Measurements from ENCODE around the gene IFI16. TPM values are rescaled to one million over a fixed set of nuclear protein-coding genes. Genes with fewer than 3 reads are reported as not detected.
"Not testable (repeated sequence)": the region's sequence is repeated elsewhere in the genome, so short reads cannot be mapped to it uniquely, and the experiment has no call there.

Gene IFI16
- total and polyA plus RNA-seq, 7 donors: 9.6 to 29.4 (median 14.0) TPM

GRCh38 chr1:159025043-159025442 lies 15.3 kb downstream of the IFI16 start:
- no peak overlapping the region for H3K27ac ChIP-seq
- no peaks in the 10 kb centered on the region for H3K9me3 ChIP-seq
- 93 to 95% (median 94%) methylated on average over 7 of the region's 7 CpGs for WGBS, 3 donors
- H3K4me3 ChIP-seq: no peak overlapping the region
- ATAC-seq: no peak
- no peak for TF ChIP-seq CTCF (IDR thresholded peaks at IDR 0.05)
- DNase-seq: no peak
- intact Hi-C loops (cut with DNase I): no loop called here
- peaks cover 4% of the 10 kb centered on the region for H3K4me1 ChIP-seq
- H3K36me3 ChIP-seq (ENCODE audit: insufficient read depth in 1 of 2, low read depth in 1 of 2): peaks cover 0 to 14% of the 10 kb centered on the region in 2 donors
- H3K27me3 ChIP-seq (ENCODE audit: insufficient read depth in 3 of 3, low read length in 2 of 3): no peaks in the 10 kb centered on the region

DNA sequence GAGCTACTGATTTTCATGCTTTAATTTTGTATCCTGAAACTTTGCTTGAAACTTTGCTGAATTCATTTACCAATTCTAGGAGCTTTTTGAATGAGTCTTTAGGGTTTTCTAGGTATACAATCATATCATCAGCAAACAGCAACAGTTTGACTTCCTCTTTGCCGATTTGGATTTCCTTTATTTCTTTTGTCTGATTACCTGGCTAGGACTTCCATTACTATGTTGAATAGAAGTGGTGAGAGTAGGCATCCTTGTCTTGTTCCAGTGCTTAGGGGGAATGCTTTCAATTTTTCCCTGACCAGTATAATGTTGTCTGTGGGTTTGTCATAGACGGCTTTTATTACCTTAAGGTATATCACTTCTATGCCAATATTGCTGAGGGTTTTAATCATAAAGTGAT lies 17.1 kb downstream of the IFI16 start:
- H3K27me3 ChIP-seq (ENCODE audit: insufficient read depth in 3 of 3, low read length in 2 of 3); DNase-seq; H3K36me3 ChIP-seq (ENCODE audit: insufficient read depth in 1 of 2, low read depth in 1 of 2); intact Hi-C loops (cut with DNase I); H3K9me3 ChIP-seq; H3K4me1 ChIP-seq; ATAC-seq; H3K4me3 ChIP-seq; H3K27ac ChIP-seq: not testable (repeated sequence)
- WGBS, 3 donors: 72 to 86% (median 81%) methylated on average over 2 of the region's 2 CpGs

DNA sequence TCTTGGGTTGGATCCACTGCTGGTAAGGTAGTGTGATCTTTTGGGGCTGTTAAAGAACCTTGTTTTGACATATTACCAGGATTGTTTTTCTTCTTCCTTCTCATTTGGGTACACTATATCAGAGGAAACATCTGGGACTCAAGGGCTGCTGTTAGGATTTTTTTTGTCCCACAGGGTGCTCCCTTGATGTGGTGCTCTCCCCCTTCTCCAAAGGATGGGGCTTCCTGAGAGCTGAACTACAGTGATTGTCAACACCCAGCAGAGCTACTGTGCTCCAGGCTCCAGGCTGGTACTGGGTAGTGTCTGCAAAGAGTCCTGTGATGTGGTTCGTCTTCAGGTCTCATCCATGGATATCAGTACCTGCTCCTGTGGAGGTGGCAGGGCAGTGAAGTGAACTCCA lies 20.6 kb downstream of the IFI16 start:
- intact Hi-C loops (cut with DNase I): no loop called here
- Histone ChIP-seq H3K27ac (no peak overlapping the region), H3K36me3 (ENCODE audit: insufficient read depth in 1 of 2, low read depth in 1 of 2) (peaks cover 0 to 30% of the 10 kb centered on the region in 2 donors), H3K27me3 (ENCODE audit: insufficient read depth in 3 of 3, low read length in 2 of 3) (no peaks in the 10 kb centered on the region), H3K4me3 (no peak overlapping the region), H3K4me1 (peaks cover 2% of the 10 kb centered on the region), H3K9me3 (no peaks in the 10 kb centered on the region)
- TF ChIP-seq CTCF (IDR thresholded peaks at IDR 0.05): no peak
- 84 to 100% (median 87%) methylated on average over 1 of the region's 1 CpG for WGBS, 3 donors
- no peak for ATAC-seq
- no peak for DNase-seq

DNA sequence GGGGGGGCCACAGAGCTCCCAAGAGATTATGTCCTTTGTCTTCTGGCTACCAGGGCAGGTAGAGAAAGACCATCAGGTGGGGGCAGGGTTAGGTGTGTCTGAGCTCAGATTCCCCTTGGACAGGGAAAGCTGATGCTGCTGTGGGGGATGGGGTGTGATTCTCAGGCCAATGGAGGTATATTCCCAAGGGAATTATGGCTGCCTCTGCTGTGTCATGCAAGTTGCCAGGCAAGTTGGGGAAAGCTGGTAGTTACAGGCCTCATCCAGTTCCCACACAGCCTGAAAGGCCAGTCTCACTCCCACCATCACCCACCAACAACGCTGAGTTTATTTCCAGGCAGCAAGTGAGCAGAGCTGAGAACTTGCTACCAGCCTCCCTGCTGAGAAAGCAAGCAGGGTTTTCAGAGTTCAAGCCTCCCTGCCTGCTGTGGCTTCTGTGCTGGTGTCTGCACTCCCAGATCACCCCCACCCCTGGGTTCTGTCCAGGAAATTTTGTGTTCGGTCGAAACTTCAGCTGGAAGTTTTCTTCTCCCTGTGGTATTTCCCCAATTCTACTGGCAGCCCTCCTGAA lies 21.3 kb downstream of the IFI16 start:
- H3K27me3 ChIP-seq (ENCODE audit: insufficient read depth in 3 of 3, low read length in 2 of 3): no peaks in the 10 kb centered on the region
- 50 to 55% (median 54%) methylated on average over 3 of the region's 3 CpGs for WGBS, 3 donors
- H3K9me3 ChIP-seq: no peaks in the 10 kb centered on the region
- DNase-seq: no peak
- no peak overlapping the region for H3K27ac ChIP-seq
- H3K36me3 ChIP-seq (ENCODE audit: insufficient read depth in 1 of 2, low read depth in 1 of 2): peaks cover 0 to 35% of the 10 kb centered on the region in 2 donors
- ATAC-seq: no peak
- intact Hi-C loops (cut with DNase I): no loop called here
- no peak overlapping the region for H3K4me3 ChIP-seq
- no peaks in the 10 kb centered on the region for H3K4me1 ChIP-seq
- no peak for TF ChIP-seq CTCF (IDR thresholded peaks at IDR 0.05)

- Histone ChIP-seq H3K4me3 (no peak overlapping the region), H3K9me3 (no peaks in the 10 kb centered on the region), H3K27me3 (ENCODE audit: insufficient read depth in 3 of 3, low read length in 2 of 3) (no peaks in the 10 kb centered on the region), H3K36me3 (ENCODE audit: insufficient read depth in 1 of 2, low read depth in 1 of 2) (peaks cover 0 to 65% of the 10 kb centered on the region in 2 donors), H3K27ac (no peak overlapping the region), H3K4me1 (no peaks in the 10 kb centered on the region)
- 59 to 91% (median 73%) methylated on average over 1 of the region's 1 CpG for WGBS, 3 donors
- intact Hi-C loops (cut with DNase I): no loop called here
- DNase-seq (no peak), ATAC-seq (no peak)
- no peak for TF ChIP-seq CTCF (IDR thresholded peaks at IDR 0.05)
These were observed 30.5 kb downstream of the IFI16 start for GRCh38 chr1:159040206-159040605.
